A673 (cell line): Measurements from ENCODE around the gene CCR6. TPM values are rescaled to one million over a fixed set of nuclear protein-coding genes. Genes with fewer than 3 reads are reported as not detected.

Experiments used
- BruUV-seq: library from RNA; stranded (reverse); fragments of 400-500 nt; replicated peaks from 2 replicates; lab custom pipeline; 2021; lab: Mats Ljungman, UMichigan
- CTCF ChIA-PET: fragments of 300-600 bp; sonication (Branson Sonifier 250); formaldehyde crosslinking; loops from one replicate; lab custom pipeline; 2022; ENCODE audit warnings: antibody characterized with exemption; lab: Charles Lee
- POLR2A ChIA-PET: fragments of 300-600 bp; sonication (Branson Sonifier 250); formaldehyde crosslinking; loops from one replicate; lab custom pipeline; 2022; ENCODE audit warnings: antibody characterized with exemption; ENCODE audit not compliant: low non-redundant PET; lab: Charles Lee
- DNase-seq: peaks from one replicate; pipeline ENCODE4 v3.0.0-alpha.2; 2015; ENCODE audit warnings: low spot score
- H3K27ac ChIP-seq: fragments of 200-600 bp; sonication (generic); 2 replicates; pipeline ENCODE4 v1.5.1; 2016; ENCODE audit warnings: mixed run types, low read depth, mild to moderate bottlenecking, mixed read lengths, antibody characterized with exemption, low read length; ENCODE audit not compliant: poor library complexity, severe bottlenecking
- H3K27me3 ChIP-seq: fragments of 200-600 bp; sonication (generic); replicated peaks from 2 replicates; pipeline ENCODE4 v1.6.1; 2017; ENCODE audit warnings: mixed run types, low read depth, mild to moderate bottlenecking, mixed read lengths, antibody characterized with exemption, low read length; ENCODE audit not compliant: insufficient read depth, poor library complexity
- H3K36me3 ChIP-seq: fragments of 200-600 bp; sonication (generic); 2 replicates; pipeline ENCODE4 v1.6.1; 2016; ENCODE audit warnings: mixed run types, mild to moderate bottlenecking, mixed read lengths, antibody characterized with exemption, low read length; ENCODE audit not compliant: insufficient read depth, poor library complexity, severe bottlenecking
- H3K4me1 ChIP-seq: fragments of 200-600 bp; sonication (generic); 2 replicates; pipeline ENCODE4 v1.6.1; 2017; ENCODE audit warnings: mixed run types, mild to moderate bottlenecking, mixed read lengths, antibody characterized with exemption, low read length; ENCODE audit not compliant: insufficient read depth, poor library complexity, severe bottlenecking
- H3K4me3 ChIP-seq: fragments of 200-600 bp; sonication (generic); 2 replicates; pipeline ENCODE4 v1.5.1; 2016; ENCODE audit warnings: low read depth, mixed run types, mild to moderate bottlenecking, mixed read lengths, low read length; ENCODE audit not compliant: poor library complexity, severe bottlenecking
- H3K9me3 ChIP-seq: fragments of 200-600 bp; sonication (generic); 2 replicates; pipeline ENCODE4 v1.6.1; 2016; ENCODE audit warnings: mixed run types, low read depth, mild to moderate bottlenecking, mixed read lengths, antibody characterized with exemption, low read length; ENCODE audit not compliant: poor library complexity, severe bottlenecking
- CTCF ChIP-seq: fragments of 300-800, 200-600 bp; sonication (generic); conservative IDR thresholded peaks from 2 replicates; pipeline ENCODE4 v1.5.1; 2017; ENCODE audit warnings: low read depth, mild to moderate bottlenecking, antibody characterized with exemption, low read length, moderate library complexity, mixed read lengths
- EZH2 ChIP-seq: fragments of 200-600 bp; sonication (generic); IDR thresholded peaks from 2 replicates; pipeline ENCODE4 v1.6.1; 2017; ENCODE audit warnings: borderline replicate concordance, low read depth, mild to moderate bottlenecking, mixed read lengths, antibody characterized with exemption, low read length; ENCODE audit not compliant: poor library complexity, severe bottlenecking
- intact Hi-C: fragments of 100-400 bp; cut with micrococcal nuclease; formaldehyde crosslinking; loops from one replicate; pipeline ENCODE4 v1.10.0; 2022; ENCODE audit not compliant: unreplicated experiment
- total RNA-seq: library from RNA; stranded (reverse); gene quantifications from 2 replicates; pipeline ENCODE4 v1.2.3, GENCODE V29; 2021

CCR6 gene
- total RNA-seq, 1 experiment from 2014 or later, result not detected

- TF ChIP-seq CTCF (no peak), EZH2 (no peak)
- Histone ChIP-seq H3K36me3 (no peaks in the 10 kb centered on the region), H3K9me3 (no peaks in the 10 kb centered on the region), H3K4me1 (no peaks in the 10 kb centered on the region), H3K4me3 (no peak overlapping the region), H3K27ac (no peak overlapping the region), H3K27me3 (no peaks in the 10 kb centered on the region)
- no peak for DNase-seq
- intact Hi-C loops, result no loop called here
- ChIA-PET POLR2A (no interaction called here), CTCF (no interaction called here)
- BruUV-seq, result no TSS peak
Observed at GRCh38 chr6:167098825-167099225, 24.1 kb upstream of the CCR6 start.

DNA sequence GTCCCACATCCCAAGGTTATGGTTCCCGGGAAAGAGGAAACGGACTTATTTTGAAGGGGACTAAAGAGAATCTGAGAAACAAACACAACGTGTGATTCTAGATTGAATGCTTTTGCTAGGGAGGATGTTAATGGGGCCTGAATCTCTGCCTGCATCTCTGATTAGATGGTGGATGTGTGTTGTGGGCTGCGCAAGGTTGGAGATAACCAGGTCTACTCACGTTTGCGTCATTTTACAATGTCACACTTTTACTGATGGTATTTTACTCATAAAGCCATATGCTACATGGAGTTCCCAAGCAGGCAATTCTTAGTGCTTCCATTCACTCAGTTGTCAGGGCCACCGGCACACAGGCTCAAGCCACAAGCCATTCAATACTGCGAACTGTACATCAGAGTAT is 23.2 kb upstream of the CCR6 start:
- Histone ChIP-seq H3K36me3 (no peaks in the 10 kb centered on the region), H3K27ac (no peak overlapping the region), H3K4me1 (no peaks in the 10 kb centered on the region), H3K9me3 (no peaks in the 10 kb centered on the region), H3K4me3 (no peak overlapping the region), H3K27me3 (no peaks in the 10 kb centered on the region)
- DNase-seq, result no peak
- ChIA-PET CTCF (no interaction called here), POLR2A (no interaction called here)
- no peak for TF ChIP-seq CTCF
- TF ChIP-seq EZH2, result no peak
- intact Hi-C loops, result no loop called here
- BruUV-seq, result no TSS peak

DNA sequence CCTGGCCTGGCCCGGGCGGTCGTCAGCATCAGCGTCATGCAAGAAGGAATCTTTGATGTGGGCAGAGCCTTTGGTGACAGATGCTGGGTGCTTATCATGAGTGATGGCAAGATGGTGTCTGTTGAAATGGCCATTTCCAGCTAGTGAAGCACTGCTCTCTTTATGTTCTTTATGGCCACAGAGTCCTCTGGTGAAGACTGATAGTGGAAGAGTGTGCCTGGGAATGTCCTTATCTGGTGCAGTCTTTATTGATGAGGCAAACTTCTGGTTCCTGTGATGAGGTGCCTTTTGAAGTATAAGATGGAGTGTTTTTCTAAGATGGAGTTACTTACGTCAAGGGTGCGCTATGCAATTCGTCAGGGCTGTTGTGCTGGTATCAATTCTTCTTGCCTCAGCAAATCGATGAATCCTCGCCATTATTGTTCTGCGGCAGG is 22.6 kb upstream of the CCR6 start:
- POLR2A ChIA-PET, result no interaction called here
- BruUV-seq, result no TSS peak

More for the DNA sequence above, 22.6 kb upstream of the CCR6 start:
- no peak overlapping the region for H3K27ac ChIP-seq
- H3K27me3 ChIP-seq, result no peaks in the 10 kb centered on the region
- H3K4me1 ChIP-seq, result no peaks in the 10 kb centered on the region
- TF ChIP-seq EZH2, result no peak
- TF ChIP-seq CTCF, result no peak
- no peak overlapping the region for H3K4me3 ChIP-seq
- intact Hi-C loops, result no loop called here
- H3K36me3 ChIP-seq, result no peaks in the 10 kb centered on the region
- H3K9me3 ChIP-seq, result no peaks in the 10 kb centered on the region
- DNase-seq, result no peak
- CTCF ChIA-PET, result no interaction called here
